Measurements from ENCODE around the gene SLC5A7. TPM values are rescaled to one million over a fixed set of nuclear protein-coding genes. Genes with fewer than 3 reads are reported as not detected.

SLC5A7 gene
- total and polyA plus RNA-seq, 2 donors (not counting 3 experiments of a cell fraction or from before 2014, with no cell fraction given), result not detected

DNA sequence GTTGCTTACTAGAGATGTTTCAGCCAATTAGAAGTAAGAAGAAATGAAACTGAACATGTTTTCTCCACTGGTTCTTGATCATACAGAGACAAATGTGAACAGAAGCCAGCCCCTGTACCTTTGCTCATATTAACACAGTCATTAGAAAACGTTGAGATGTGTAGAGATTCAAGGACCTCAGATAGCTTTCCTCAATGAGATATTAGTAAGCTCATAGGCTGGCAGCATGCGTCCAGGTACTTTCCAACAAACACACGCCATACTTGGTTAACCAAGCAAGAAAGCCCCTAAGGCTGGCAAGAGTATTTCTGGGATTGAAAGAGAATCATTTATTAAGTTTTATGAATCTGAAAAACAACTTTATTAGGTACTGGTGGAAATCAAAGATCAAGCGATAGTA is 37.5 kb downstream of the SLC5A7 start:
- no peaks in the 10 kb centered on the region for H3K4me1 ChIP-seq (ENCODE audit: control insufficient read depth, extremely low read depth, insufficient read depth, low read length)
- FAIRE-seq (no peak), DNase-seq (ENCODE audit: low read depth, low spot score) (no peak)
- H3K9me1 ChIP-seq (replicated peaks; ENCODE audit: control insufficient read depth, extremely low read depth, insufficient read depth, low read length), result no peaks in the 10 kb centered on the region
- no TSS peak for BruUV-seq (replicated peaks)
- no peak overlapping the region for H3K27ac ChIP-seq (ENCODE audit: insufficient read depth, low read depth, low read length)
- H3K36me3 ChIP-seq (ENCODE audit: control insufficient read depth in 2 of 2, extremely low read depth in 1 of 2, insufficient read depth in 2 of 2, low read length in 2 of 2), result no peaks in the 10 kb centered on the region
- CTCF ChIA-PET, result no interaction called here
- intact Hi-C loops (cut with micrococcal nuclease) (no loop called here), dilution Hi-C loops (cut with MboI; ENCODE audit: extremely low pct_ligation_motif_present, low sequenced_read_pairs) (no loop called here)
- no peaks in the 10 kb centered on the region for H3K27me3 ChIP-seq (ENCODE audit: control insufficient read depth in 2 of 2, insufficient read depth in 2 of 2, low read length in 2 of 2)
- H3K9ac ChIP-seq (replicated peaks; ENCODE audit: extremely low read depth, insufficient read depth, low read length), result no peak overlapping the region
- H3K4me2 ChIP-seq (ENCODE audit: insufficient read depth, low read length), result no peak overlapping the region
- no peak overlapping the region for H3K4me3 ChIP-seq (replicated peaks in 1 of 3; ENCODE audit: insufficient read depth in 1 of 3, low read depth in 1 of 3, low read length in 3 of 3)
- H2AFZ ChIP-seq (ENCODE audit: low read depth, low read length), result no peak overlapping the region
- H3K79me2 ChIP-seq (ENCODE audit: control insufficient read depth, insufficient read depth, low read length), result no peaks in the 10 kb centered on the region
- TF ChIP-seq MYC (IDR thresholded peaks at IDR 0.05; ENCODE audit: low read depth, low read length), result no peak
- TF ChIP-seq EZH2 (IDR thresholded peaks at IDR 0.05; ENCODE audit: borderline replicate concordance, low read depth, low read length, severe bottlenecking), result no peak
- no peaks in the 10 kb centered on the region for H3K9me3 ChIP-seq (replicated peaks; ENCODE audit: control insufficient read depth, insufficient read depth, low read length)
- POLR2A ChIA-PET, result no interaction called here
- H4K20me1 ChIP-seq (replicated peaks; ENCODE audit: control insufficient read depth, extremely low read depth, insufficient read depth, low read length), result no peaks in the 10 kb centered on the region

DNA sequence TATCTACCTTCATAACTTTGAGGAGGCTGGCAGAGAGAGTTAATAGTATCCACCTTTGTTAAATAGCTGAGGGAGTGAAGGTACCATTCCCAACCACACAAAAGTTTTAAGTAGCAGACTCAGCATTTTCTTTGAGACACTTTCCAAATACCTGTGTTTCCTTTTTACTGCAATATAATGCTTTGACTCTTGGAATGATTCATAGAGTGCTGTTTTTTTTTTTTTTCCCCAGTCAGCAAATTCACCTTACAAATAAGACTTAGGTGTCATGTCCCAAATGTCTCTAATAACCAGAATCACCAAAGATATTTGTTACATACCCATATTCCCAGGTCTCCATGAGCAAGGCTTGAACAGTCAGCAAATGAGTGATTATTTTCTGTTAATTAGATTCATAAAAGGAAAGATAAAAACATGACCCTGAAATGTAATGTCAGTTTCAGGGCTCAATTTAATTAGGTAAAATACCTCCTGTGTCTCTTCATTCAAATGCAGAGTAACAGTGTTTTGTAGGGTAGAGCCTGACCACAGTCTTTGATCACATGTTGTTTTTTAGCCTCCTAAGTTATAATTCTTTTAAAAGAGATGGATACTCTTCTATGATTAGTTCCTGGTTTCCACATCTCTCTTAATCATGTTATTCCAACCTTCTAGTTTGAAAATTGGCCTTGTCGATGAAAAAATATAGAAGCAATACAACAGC is 39.9 kb downstream of the SLC5A7 start:
- TF ChIP-seq GATA2 (IDR thresholded peaks at IDR 0.05; ENCODE audit: insufficient read depth, insufficient read length, low read depth, low read length), result no peak
- TF ChIP-seq, protein P1, sequence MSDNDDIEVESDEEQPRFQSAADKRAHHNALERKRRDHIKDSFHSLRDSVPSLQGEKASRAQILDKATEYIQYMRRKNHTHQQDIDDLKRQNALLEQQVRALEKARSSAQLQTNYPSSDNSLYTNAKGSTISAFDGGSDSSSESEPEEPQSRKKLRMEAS (IDR thresholded peaks at IDR 0.05; ENCODE audit: insufficient read depth, insufficient read length), result no peak
- no peak for TF ChIP-seq EZH2 (IDR thresholded peaks at IDR 0.05; ENCODE audit: borderline replicate concordance, low read depth, low read length, severe bottlenecking)
- no peak for TF ChIP-seq MYC (IDR thresholded peaks at IDR 0.05; ENCODE audit: low read depth, low read length)
- TF ChIP-seq, protein P2, sequence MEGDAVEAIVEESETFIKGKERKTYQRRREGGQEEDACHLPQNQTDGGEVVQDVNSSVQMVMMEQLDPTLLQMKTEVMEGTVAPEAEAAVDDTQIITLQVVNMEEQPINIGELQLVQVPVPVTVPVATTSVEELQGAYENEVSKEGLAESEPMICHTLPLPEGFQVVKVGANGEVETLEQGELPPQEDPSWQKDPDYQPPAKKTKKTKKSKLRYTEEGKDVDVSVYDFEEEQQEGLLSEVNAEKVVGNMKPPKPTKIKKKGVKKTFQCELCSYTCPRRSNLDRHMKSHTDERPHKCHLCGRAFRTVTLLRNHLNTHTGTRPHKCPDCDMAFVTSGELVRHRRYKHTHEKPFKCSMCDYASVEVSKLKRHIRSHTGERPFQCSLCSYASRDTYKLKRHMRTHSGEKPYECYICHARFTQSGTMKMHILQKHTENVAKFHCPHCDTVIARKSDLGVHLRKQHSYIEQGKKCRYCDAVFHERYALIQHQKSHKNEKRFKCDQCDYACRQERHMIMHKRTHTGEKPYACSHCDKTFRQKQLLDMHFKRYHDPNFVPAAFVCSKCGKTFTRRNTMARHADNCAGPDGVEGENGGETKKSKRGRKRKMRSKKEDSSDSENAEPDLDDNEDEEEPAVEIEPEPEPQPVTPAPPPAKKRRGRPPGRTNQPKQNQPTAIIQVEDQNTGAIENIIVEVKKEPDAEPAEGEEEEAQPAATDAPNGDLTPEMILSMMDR (IDR thresholded peaks at IDR 0.05; ENCODE audit: extremely low read depth in 1 of 2, insufficient read depth in 1 of 2, low read depth in 1 of 2, low read length in 2 of 2), result no peak
- no peak for TF ChIP-seq JUN (IDR thresholded peaks at IDR 0.05; ENCODE audit: borderline replicate concordance, insufficient read depth, insufficient read length, low read depth)
- TF ChIP-seq FOS (IDR thresholded peaks at IDR 0.05; ENCODE audit: borderline replicate concordance, insufficient read depth, low read length), result no peak
- no peak for TF ChIP-seq POLR2AphosphoS5 (IDR thresholded peaks at IDR 0.05; ENCODE audit: insufficient read depth, low read depth, low read length)
- TF ChIP-seq POLR2A (IDR thresholded peaks at IDR 0.05; ENCODE audit: low read depth, low read length), result no peak
- no peak for FAIRE-seq

More for the DNA sequence above, 39.9 kb downstream of the SLC5A7 start:
- no peaks in the 10 kb centered on the region for H3K4me1 ChIP-seq (ENCODE audit: control insufficient read depth, extremely low read depth, insufficient read depth, low read length)
- no peaks in the 10 kb centered on the region for H4K20me1 ChIP-seq (replicated peaks; ENCODE audit: control insufficient read depth, extremely low read depth, insufficient read depth, low read length)
- intact Hi-C loops (cut with micrococcal nuclease), result no loop called here
- ChIA-PET POLR2A (no interaction called here), CTCF (no interaction called here)
- H2AFZ ChIP-seq (ENCODE audit: low read depth, low read length), result no peak overlapping the region
- H3K36me3 ChIP-seq (ENCODE audit: control insufficient read depth in 2 of 2, extremely low read depth in 1 of 2, insufficient read depth in 2 of 2, low read length in 2 of 2), result no peaks in the 10 kb centered on the region
- H3K79me2 ChIP-seq (ENCODE audit: control insufficient read depth, insufficient read depth, low read length), result no peaks in the 10 kb centered on the region
- no TSS peak for BruUV-seq (replicated peaks)
- no peak for DNase-seq (ENCODE audit: low read depth, low spot score)
- peaks cover 5% of the 10 kb centered on the region for H3K9me3 ChIP-seq (replicated peaks; ENCODE audit: control insufficient read depth, insufficient read depth, low read length)
- no peak overlapping the region for H3K9ac ChIP-seq (replicated peaks; ENCODE audit: extremely low read depth, insufficient read depth, low read length)
- H3K4me3 ChIP-seq (replicated peaks in 1 of 3; ENCODE audit: insufficient read depth in 1 of 3, low read depth in 1 of 3, low read length in 3 of 3), result no peak overlapping the region
- H3K27ac ChIP-seq (ENCODE audit: insufficient read depth, low read depth, low read length), result no peak overlapping the region
- no peak overlapping the region for H3K4me2 ChIP-seq (ENCODE audit: insufficient read depth, low read length)
- H3K9me1 ChIP-seq (replicated peaks; ENCODE audit: control insufficient read depth, extremely low read depth, insufficient read depth, low read length), result no peaks in the 10 kb centered on the region
- dilution Hi-C loops (cut with MboI; ENCODE audit: extremely low pct_ligation_motif_present, low sequenced_read_pairs), result no loop called here
- no peaks in the 10 kb centered on the region for H3K27me3 ChIP-seq (ENCODE audit: control insufficient read depth in 2 of 2, insufficient read depth in 2 of 2, low read length in 2 of 2)

Data from endothelial cell of umbilical vein (primary cell).